ENCODE results near the gene BBS1. TPM values are rescaled to one million over a fixed set of nuclear protein-coding genes. Genes with fewer than 3 reads are reported as not detected.
"Not testable (repeated sequence)": the region's sequence is repeated elsewhere in the genome, so short reads cannot be mapped to it uniquely, and the experiment has no call there.

Gene BBS1
- total RNA-seq, 1 donor from 2014 or later, result 120 TPM

DNA sequence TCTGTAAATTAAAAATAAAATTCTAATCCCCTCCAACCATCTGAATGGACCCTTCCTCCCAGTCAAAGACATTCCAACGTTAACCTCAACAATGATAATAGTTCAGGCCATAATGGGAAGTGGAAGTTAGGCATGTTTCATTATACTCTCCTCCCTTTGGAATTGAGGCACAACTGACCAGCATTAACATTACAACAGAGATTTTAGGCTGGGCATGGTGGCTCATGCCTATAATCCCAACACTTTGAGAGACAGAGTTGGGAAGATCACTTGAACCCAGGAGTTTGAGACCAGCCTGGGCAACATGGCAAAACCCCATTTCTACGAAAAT is 60.4 kb downstream of the BBS1 start:
- DNase-seq (ENCODE audit: low read depth), result no peak

DNA sequence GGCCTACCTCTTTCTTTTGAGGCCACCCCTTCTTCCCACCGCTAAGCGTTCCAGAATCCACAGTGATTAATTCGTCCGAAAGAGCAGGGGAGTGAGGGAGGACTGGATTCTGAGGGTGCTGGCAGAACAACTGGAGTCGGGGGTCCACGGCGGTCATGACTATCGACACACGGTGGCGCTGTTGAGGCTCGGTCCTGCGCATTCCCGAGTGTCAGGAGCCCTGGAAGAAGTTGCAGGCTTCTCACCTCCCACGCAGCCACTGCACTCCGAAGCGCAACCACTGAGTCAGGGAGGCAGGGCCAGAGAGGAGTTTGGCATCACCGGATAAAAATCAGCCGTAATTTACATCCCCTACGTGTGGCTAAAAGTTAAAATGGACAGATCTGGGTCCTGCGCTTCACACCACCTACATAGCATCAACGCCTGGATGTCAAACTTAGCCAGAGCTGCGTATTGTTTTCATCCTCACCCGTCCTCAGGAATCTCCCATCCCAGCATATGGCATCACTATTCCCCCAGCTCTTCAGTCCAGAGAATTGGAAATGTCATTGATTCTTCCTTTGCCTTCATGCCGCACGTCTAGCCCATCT is 68.7 kb downstream of the BBS1 start:
- peak; percentile 46 for DNase-seq (ENCODE audit: low read depth)

DNA sequence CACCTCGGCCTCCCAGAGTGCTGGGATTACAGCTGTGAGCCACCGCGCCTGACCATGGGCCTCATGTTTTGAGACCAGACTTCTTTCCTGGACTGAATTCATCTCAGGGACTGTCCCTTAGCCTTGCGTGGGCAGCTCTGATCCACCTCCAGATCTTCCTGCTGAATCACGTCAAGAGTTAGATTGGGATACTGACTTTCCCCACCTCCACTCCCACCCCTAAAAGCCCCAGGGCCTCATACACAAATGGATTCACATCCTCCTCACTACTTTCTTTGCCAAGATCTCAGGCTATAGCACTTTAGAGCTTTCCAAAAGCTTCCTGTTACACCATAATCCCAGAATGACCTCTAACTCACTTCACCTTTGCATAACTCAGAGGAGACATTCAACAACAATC is 70.4 kb downstream of the BBS1 start:
- no peak for DNase-seq (ENCODE audit: low read depth)

DNA sequence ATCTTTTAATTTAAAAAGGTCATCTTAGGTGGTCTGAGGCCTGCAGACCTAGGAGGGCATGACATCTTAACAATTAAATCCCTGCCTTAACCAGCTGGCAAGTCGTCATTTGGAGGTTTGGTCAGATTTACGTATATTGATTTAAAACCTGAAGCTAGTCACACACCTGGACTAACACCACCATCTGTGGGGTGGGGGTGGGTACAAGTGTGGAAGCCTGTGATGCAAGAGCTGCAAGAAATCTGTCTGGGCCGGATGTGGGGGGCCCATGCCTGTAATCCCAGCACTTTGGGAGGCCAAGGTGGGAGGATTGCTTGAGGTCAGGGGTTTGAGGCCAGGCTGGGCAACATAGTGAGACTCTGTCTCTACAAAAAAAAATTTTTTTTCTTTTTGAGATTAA is 70.8 kb downstream of the BBS1 start:
- no peak for DNase-seq (ENCODE audit: low read depth)

DNA sequence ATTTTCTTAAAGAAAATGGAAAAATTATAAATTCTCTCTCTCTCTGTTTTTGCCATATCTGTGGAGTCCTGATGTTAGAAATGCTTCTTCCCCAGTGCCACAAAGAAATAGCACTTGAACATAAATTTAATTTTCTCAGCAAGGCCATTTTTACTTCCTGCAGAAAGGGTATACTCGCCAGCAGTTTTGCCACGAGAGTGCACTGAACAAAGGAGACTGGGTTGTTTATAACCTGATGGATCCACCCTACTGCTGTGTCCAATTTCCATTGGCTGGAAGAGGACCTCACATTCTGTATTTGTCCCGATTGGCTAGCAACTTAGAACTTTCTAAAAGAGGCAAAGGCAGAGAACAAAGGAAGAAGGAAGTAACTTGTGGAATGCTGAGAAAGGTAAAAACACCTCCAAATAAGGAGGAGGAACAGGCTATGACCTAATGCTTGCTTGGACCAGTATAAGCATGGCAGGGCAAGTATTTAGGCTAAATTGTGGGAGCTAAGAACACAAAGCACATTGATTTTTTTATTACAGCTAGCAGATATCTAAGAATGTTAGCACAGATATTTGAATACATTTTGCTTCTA is 72.2 kb downstream of the BBS1 start:
- DNase-seq (ENCODE audit: low read depth), result not testable (repeated sequence)

Other genes with a start within 250 kb of the BBS1 start
- gene RAB1B, start 242.0 kb upstream of the BBS1 start, total RNA-seq, result 87.3 and 140 TPM in 2 replicates
- gene CNIH2, start 232.5 kb upstream of the BBS1 start, total RNA-seq, result 0.15 TPM in 1 of 2 replicates, not detected in the other
- 87.7 and 166 TPM in 2 replicates for gene YIF1A, start 221.5 kb upstream of the BBS1 start, total RNA-seq
- 0.10 TPM in 1 of 2 replicates, not detected in the other for gene TMEM151A, start 218.7 kb upstream of the BBS1 start, total RNA-seq
- under 0.01 TPM in 1 of 2 replicates, not detected in the other for gene CD248, start 193.6 kb upstream of the BBS1 start, total RNA-seq
- gene RIN1, start 174.2 kb upstream of the BBS1 start, total RNA-seq, result 5.9 and 7.4 TPM in 2 replicates
- gene BRMS1, start 165.5 kb upstream of the BBS1 start, total RNA-seq, result 50.1 and 74.1 TPM in 2 replicates
- gene B4GAT1, start 163.0 kb upstream of the BBS1 start, total RNA-seq, result 20.7 and 32.2 TPM in 2 replicates
- gene SLC29A2, start 138.9 kb upstream of the BBS1 start, total RNA-seq, result 1.4 and 5.3 TPM in 2 replicates
- not detected in 2 replicates for gene NPAS4, start 89.6 kb upstream of the BBS1 start, total RNA-seq
- gene MRPL11, start 71.8 kb upstream of the BBS1 start, total RNA-seq, result 33.3 and 52.4 TPM in 2 replicates
- 4.9 and 6.7 TPM in 2 replicates for gene PELI3, start 43.7 kb upstream of the BBS1 start, total RNA-seq
- 73.6 and 95.2 TPM in 2 replicates for gene DPP3, start 30.2 kb upstream of the BBS1 start, total RNA-seq
- 15.4 and 15.5 TPM in 2 replicates for gene ZDHHC24, start 35.4 kb downstream of the BBS1 start, total RNA-seq
- not detected in 2 replicates for gene ACTN3, start 36.3 kb downstream of the BBS1 start, total RNA-seq
- 6.6 and 46.7 TPM in 2 replicates for gene CTSF, start 58.0 kb downstream of the BBS1 start, total RNA-seq
- 0.35 and 0.80 TPM in 2 replicates for gene CCDC87, start 82.4 kb downstream of the BBS1 start, total RNA-seq
- 21.0 and 23.8 TPM in 2 replicates for gene CCS, start 82.5 kb downstream of the BBS1 start, total RNA-seq
- 17.9 and 36.4 TPM in 2 replicates for gene RBM14, start 106.0 kb downstream of the BBS1 start, total RNA-seq
- 122 and 200 TPM in 2 replicates for gene RBM4, start 128.1 kb downstream of the BBS1 start, total RNA-seq
- gene RBM4B, start 167.3 kb downstream of the BBS1 start, total RNA-seq, result 16.1 and 26.7 TPM in 2 replicates
- 88.6 and 208 TPM in 2 replicates for gene SPTBN2, start 218.6 kb downstream of the BBS1 start, total RNA-seq